AG10803 (cell line): ENCODE measurements around the gene PARP14.
"Not testable (repeated sequence)": the region's sequence is repeated elsewhere in the genome, so short reads cannot be mapped to it uniquely, and the experiment has no call there.

Experiments
- DNase-seq: peaks from one replicate; pipeline ENCODE4 v3.0.0; 2010; ENCODE audit warnings: low read depth
- H3K4me3 ChIP-seq: 2 replicates; pipeline ENCODE4 v1.5.1; 2011; ENCODE audit warnings: mild to moderate bottlenecking, low read length, control low read depth
- CTCF ChIP-seq: conservative IDR thresholded peaks from 2 replicates; pipeline ENCODE4 v1.5.1; 2011; ENCODE audit warnings: mild to moderate bottlenecking, low read length, control low read depth, inconsistent platforms

Gene PARP14

GRCh38 chr3:122680475-122681283 is at the start of gene PARP14:
Gene PARP14, plus strand, starts transcription at chr3:122680839. Its CDS starts 45 bp downstream, at chr3:122680884.
- peak; percentile 61 for DNase-seq

GRCh38 chr3:122635789-122636188 is 44.9 kb upstream of the PARP14 start:
- peak; percentile 42 for DNase-seq
- H3K4me3 ChIP-seq, result no peak overlapping the region
- TF ChIP-seq CTCF, result no peak

More at GRCh38 chr3:122680475-122681283, at the start of gene PARP14:
- peak within 1 kb of the TSS; percentile 84 for H3K4me3 ChIP-seq
- TF ChIP-seq CTCF, result no peak

GRCh38 chr3:122636697-122637096 is 43.9 kb upstream of the PARP14 start:
- TF ChIP-seq CTCF, result no peak
- DNase-seq, result no peak
- no peak overlapping the region for H3K4me3 ChIP-seq

- no peak for DNase-seq
- no peak overlapping the region for H3K4me3 ChIP-seq
- TF ChIP-seq CTCF, result no peak
Measured at GRCh38 chr3:122640437-122640999, 40.1 kb upstream of the PARP14 start.

GRCh38 chr3:122642935-122643334 is 37.7 kb upstream of the PARP14 start:
- TF ChIP-seq CTCF, result no peak
- DNase-seq, result no peak
- H3K4me3 ChIP-seq, result no peak overlapping the region

- no peak for TF ChIP-seq CTCF
- no peak for DNase-seq
- H3K4me3 ChIP-seq, result no peak overlapping the region
Measured at GRCh38 chr3:122646146-122646988, 34.3 kb upstream of the PARP14 start.

GRCh38 chr3:122651233-122651907 is 29.3 kb upstream of the PARP14 start:
- not testable (repeated sequence) for H3K4me3 ChIP-seq, DNase-seq

- DNase-seq, H3K4me3 ChIP-seq: not testable (repeated sequence)
Measured at GRCh38 chr3:122651962-122652361, 28.7 kb upstream of the PARP14 start.

- not testable (repeated sequence) for DNase-seq, H3K4me3 ChIP-seq
Measured at GRCh38 chr3:122658336-122658735, 22.3 kb upstream of the PARP14 start.
